NK-92 treated with Interleukin-12 subunit alpha and Interleukin-12 subunit beta, amount 100 ng/mL, for 24 hours (cell line): ENCODE results near the gene GRIK1.

Experiments
- DNase-seq: peaks from one replicate; lab custom pipeline; 2025; lab: John Stamatoyannopoulos, UW

Gene GRIK1

GRCh38 chr21:29909571-29909970 is 30.2 kb downstream of the GRIK1 start:
- no peak for DNase-seq

GRCh38 chr21:29904359-29905282 is 35.2 kb downstream of the GRIK1 start:
- DNase-seq = no peak

GRCh38 chr21:29896884-29897283 is 42.9 kb downstream of the GRIK1 start:
- no peak for DNase-seq

DNA sequence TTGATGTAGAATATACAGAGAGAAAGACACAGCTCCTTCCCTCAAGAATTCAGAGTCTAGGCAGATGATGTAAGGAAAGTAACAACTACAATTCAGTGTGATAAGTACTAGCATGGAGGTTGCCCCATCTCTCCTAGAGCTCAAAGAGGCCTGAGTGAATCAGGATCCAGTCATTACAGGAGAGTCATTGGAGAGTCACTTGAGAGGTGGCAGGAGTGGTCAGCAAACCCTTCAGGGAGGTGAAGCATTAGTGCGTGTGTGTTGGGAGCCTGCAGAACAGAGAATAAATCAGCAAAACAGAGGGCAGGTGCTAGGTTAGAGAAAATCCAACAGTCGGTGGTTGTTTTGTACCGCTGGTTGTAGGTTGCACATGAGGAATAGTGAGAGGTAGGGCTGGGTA is 46.1 kb downstream of the GRIK1 start:
- no peak for DNase-seq

DNA sequence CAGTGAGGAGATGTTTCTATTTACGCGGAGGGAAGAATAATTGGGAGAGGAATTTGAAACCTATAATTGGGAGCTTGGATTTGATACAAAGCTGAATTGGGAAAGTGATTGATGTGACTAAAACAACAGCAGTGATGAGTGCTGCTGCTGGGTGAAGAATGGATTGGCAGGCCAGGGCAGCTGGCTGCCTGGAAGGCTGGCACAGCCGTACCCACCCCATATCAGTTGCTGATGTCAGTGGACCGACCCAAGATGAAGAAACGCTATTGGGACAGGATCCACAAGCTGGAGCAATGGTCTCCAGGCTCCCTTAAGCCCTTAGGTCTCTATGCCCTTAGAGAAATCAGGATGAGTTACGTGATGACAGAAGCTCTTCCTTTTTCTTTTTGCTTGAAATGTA is 47.4 kb downstream of the GRIK1 start:
- DNase-seq = no peak

DNA sequence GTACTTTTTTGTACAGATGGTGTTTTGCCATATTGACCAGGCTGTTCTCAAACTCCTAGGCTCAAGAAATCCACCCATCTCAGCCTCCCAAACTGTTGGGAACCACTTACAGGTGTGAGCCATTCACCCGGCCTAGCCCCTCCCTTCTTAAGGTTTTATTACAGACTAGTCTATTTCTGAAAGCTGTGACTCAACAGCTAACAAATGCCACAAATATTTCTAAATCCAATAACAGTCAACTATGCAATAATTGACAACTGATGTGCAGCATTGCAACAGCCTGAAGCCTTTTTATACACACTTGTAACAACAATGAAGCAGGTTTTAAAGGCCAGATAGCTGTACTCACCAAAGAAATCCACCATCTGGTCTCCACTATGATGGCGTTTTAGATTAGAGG is 51.4 kb downstream of the GRIK1 start:
- DNase-seq = no peak

DNA sequence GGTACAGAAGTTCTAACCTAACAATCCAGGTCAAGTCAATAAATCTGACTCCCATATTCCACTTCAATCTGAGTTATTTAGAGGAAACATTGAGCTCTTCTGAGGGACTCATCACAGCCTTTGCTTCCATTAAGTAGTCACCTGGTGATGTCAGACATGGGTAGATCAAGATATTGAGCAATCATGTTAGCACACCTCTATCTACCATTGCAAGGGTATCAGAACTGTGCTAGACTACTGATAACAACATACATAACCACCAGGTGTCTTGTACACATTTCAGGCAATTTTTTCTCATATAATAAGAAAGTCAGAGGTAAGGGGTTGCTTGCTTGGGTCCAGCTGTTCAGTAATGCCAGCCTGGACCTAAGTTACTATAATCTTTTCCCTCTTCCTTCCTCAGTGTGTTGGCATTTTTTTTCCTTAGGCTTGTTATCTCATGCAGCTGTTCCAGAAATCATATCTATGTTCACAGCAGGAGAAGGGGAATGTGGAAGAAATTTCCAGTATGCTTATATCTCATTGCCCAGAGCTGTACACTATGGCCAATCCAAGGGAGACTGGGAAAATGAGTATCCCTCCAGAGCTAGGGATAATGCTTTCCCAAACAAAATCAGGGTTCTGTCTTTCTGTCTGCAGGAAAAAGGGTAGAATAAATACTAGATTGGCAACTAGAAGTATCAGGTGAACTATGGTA is 52.3 kb downstream of the GRIK1 start:
- no peak for DNase-seq

DNA sequence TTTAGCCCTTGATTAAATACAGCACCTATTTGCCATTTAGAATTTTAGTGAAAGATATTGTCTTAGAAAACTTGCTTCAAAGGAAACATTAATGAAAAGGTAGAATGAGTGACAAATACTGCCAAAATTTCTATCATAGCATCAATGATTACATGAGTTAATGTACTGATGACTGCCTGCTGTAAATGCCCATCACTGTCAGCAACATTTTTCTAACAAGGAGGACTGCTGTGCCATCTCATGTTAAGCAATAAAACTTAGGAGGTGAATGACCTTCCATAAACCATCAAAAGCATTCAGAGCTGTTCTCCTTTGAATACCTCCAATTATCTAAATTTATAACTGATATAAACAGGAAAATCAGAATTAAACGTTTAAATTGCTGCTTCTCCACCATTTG is 54.3 kb downstream of the GRIK1 start:
- no peak for DNase-seq

DNA sequence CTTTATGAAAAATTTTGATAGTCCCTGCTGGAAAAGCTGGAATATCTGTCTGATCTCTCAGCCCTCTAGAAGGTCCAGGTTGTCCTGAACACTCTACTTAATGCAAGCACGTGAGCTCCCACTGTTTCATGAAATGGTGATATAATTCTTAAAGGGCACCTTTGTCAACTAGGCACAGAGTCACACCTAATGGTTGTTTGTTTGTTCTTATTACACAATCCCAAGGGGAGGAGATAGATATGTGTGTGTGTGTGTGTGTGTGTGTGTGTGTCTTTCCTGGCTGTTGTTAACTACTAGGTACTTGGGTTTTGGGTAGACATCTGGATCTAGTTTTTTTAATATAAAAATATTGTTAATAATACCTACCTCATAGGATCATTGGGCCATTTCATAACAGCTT is 63.9 kb downstream of the GRIK1 start:
- DNase-seq = no peak

- DNase-seq = no peak
These were observed 64.6 kb downstream of the GRIK1 start for GRCh38 chr21:29875036-29875716.

DNA sequence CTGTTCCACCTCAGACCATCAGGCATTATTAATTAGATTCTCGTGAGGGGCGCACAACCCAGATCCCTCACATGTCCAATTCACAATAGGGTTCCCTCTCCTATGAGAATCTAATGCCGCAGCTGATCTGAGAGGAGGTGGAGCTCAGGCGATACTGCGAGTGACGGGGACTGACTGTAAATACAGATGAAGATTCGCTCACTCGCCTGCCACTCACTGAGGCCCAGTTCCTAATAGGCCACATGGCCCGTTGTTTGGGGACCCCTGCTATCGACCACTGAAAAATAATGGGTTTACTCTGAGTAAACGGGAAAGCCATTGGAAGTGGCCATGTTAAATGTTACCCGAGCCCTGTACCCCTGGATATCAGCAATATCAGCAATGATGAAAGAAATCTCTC is 65.9 kb downstream of the GRIK1 start:
- DNase-seq = no peak

DNA sequence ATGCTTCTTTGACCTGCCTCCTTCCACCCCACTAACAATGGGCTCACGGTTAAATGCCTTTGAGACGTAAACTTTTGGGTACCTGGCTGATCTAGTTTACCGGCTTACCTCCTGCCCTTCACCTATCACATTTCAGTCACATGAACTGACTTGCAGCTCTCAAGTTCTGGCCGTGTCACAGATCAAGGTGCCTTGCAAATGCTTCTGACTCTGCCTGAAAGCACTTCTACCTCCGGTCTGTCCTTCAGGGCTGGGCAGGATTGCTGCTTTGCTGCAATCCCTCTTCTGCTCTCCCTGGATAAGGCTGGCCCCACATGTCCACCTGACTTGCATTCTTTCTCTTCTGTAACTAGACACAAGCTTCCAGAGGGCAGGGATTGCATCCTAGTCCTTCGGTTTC is 69.0 kb downstream of the GRIK1 start:
- DNase-seq = no peak

GRCh38 chr21:29867796-29868195 is 72.0 kb downstream of the GRIK1 start:
- no peak for DNase-seq

DNA sequence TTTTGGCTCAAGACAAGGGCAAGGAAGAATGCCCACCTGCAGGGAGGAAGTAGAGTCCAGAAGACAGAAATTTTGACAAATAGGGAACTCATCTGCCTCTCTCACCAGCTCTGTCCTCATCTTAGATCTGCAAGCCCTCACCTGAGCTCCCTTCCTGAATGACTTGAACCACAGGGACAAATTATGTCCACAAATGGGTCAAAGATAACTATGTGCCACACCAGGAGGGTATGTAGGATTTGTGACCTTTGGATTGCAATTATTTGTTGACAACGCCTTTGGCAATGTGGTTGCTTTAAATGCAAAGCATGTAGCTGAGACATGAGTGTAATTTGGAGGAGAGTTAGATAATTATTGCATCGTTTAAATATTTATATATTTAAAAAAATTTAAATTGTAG is 79.5 kb downstream of the GRIK1 start:
- no peak for DNase-seq

DNA sequence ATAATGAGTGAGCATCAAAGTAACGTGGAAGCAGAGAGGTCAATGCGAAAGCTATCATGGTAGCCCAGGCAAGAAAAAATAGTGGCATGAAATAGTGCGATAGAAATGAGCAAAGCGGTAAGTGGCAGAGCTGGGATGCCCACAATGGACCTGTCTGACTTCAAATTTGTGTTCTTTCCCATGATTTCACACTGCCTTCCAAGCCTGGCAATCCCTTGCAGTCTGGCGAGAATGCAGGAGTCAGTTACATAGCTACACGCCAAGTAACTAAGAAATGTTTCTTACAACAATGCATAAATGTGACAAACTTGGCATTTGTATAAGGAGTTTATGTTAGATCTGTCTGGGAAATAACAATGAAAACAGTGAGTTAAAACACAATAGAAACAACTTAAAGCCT is 82.6 kb downstream of the GRIK1 start:
- DNase-seq = no peak

DNA sequence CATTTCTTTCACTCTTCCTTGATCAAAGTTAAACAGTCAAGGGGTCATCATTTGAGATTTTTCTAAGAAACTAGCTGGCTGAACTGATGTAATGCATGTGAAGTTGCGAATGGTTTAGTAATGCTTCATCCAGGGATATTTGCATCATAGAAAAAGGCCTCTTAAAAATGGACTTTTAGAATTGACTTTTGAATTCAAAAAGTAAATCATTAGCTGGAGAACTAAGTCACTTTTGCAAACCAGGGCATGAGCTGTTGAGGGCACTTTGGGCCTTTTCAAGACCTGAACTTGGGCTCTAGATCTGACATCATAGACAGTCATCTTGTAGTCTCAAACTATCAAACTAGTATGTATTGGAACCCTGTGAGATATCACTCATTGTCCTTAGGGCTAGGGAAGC is 85.0 kb downstream of the GRIK1 start:
- DNase-seq = no peak

DNA sequence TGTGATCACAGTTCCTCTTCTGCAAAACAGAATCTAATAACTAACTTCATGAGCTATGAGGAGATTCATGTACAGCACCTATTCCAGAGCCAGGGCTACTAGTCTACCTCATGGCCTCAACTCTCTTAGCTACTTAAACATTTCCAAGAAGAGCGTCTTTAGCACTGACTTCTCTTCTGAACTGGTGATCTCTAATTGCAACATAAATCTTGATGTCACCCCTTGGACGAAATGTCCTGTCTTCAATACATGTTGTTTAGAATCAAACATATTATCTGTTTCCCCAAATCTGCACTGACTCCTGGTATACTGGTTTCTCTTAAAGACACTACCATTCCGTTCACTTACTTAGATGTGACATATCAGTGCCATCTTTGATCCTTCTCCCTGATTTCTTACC is 88.2 kb downstream of the GRIK1 start:
- DNase-seq = no peak

- DNase-seq = peak; percentile 24
These were observed 90.0 kb downstream of the GRIK1 start for GRCh38 chr21:29849735-29850176.

- no peak for DNase-seq
These were observed 96.0 kb downstream of the GRIK1 start for GRCh38 chr21:29843804-29844203.

DNA sequence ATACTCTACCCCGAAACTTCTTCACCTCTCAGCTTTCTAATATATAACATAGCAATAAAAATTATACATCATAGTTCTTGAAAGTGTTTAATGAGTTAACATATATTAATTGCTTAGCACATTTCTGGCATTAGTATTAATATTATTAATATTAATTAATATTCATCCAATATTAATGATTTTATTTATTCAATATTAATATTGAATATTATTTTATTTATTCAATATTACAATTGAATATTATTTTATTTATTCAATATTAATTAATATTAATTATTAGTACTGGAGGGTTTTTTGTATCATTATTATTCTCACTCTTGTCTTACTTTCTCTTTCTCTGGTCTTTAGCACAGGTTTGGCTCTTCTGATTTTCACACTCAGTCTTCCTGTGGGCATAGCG is 105.2 kb downstream of the GRIK1 start:
- DNase-seq = no peak

GRCh38 chr21:29832217-29832616 is 107.6 kb downstream of the GRIK1 start:
- no peak for DNase-seq

GRCh38 chr21:29829564-29830275 is 110.1 kb downstream of the GRIK1 start:
- DNase-seq = no peak
